ENCODE data around the gene CDH4. TPM values are rescaled to one million over a fixed set of nuclear protein-coding genes. Genes with fewer than 3 reads are reported as not detected.

CDH4 gene
- total and polyA plus RNA-seq, 2 donors (not counting 1 experiment from before 2014, with no cell fraction given): not detected

- no peak overlapping the region for H2AFZ ChIP-seq (ENCODE audit: insufficient read depth, low read depth, low read length, poor library complexity, severe bottlenecking)
- H3K9me3 ChIP-seq (ENCODE audit: control extremely low read depth in 1 of 3, control insufficient read depth in 2 of 3, insufficient read depth in 1 of 3, low read length in 2 of 3): peaks cover 0 to 8% (median 4%) of the 10 kb centered on the region in 3 donors
- no peak overlapping the region for H3K27ac ChIP-seq (ENCODE audit: low read length in 2 of 2)
- intact Hi-C loops (cut with micrococcal nuclease): no loop called here
- H3K9me3 Mint-ChIP-seq (ENCODE audit: insufficient read depth): no peaks in the 10 kb centered on the region
- H3K27me3 ChIP-seq (replicated peaks in 1 of 4; ENCODE audit: control extremely low read depth in 1 of 4, control insufficient read depth in 3 of 4, insufficient read depth in 4 of 4, low read length in 3 of 4): no peaks in the 10 kb centered on the region
- ChIA-PET POLR2A (no interaction called here), CTCF (no interaction called here)
- no peak overlapping the region for H3K27ac Mint-ChIP-seq
- WGBS (ENCODE audit: insufficient coverage): 90% methylated on average over 14 of the region's 14 CpGs
- peaks cover 13% of the 10 kb centered on the region for H3K4me1 Mint-ChIP-seq
- no peak overlapping the region for H3K4me3 ChIP-seq (ENCODE audit: control extremely low read depth in 1 of 5, extremely low read depth in 1 of 5, insufficient read depth in 1 of 5, low read depth in 2 of 5, low read length in 4 of 5)
- H3K4me1 ChIP-seq (ENCODE audit: control insufficient read depth in 2 of 2, insufficient read depth in 2 of 2, low read length in 2 of 2): peaks cover 3 to 8% of the 10 kb centered on the region in 2 donors
- H3K79me2 ChIP-seq (ENCODE audit: control insufficient read depth, insufficient read depth, low read length): no peaks in the 10 kb centered on the region
- no peak for DNase-seq
- no peaks in the 10 kb centered on the region for H3K36me3 ChIP-seq (replicated peaks in 1 of 2; ENCODE audit: control extremely low read depth in 1 of 2, control insufficient read depth in 1 of 2, extremely low read depth in 1 of 2, insufficient read depth in 2 of 2, low read length in 1 of 2)
- ATAC-seq (ENCODE audit: low read depth): no peak
- no peak overlapping the region for H3K9ac ChIP-seq (ENCODE audit: low read length)
- H3K27me3 Mint-ChIP-seq: no peaks in the 10 kb centered on the region
- TF ChIP-seq CTCF (IDR thresholded peaks at IDR 0.05): no peak
- TF ChIP-seq EZH2 (IDR thresholded peaks at IDR 0.05; ENCODE audit: borderline replicate concordance, insufficient read depth, low read depth, low read length, poor library complexity, severe bottlenecking): no peak
- H3K4me3 Mint-ChIP-seq: no peak overlapping the region
- no peaks in the 10 kb centered on the region for H4K20me1 ChIP-seq (ENCODE audit: control insufficient read depth, insufficient read depth, low read length, poor library complexity, severe bottlenecking)
- H3K4me2 ChIP-seq (replicated peaks; ENCODE audit: low read depth, low read length, poor library complexity, severe bottlenecking): no peak overlapping the region
Measured at GRCh38 chr20:61909821-61910220, 657.8 kb downstream of the CDH4 start.

GRCh38 chr20:61911824-61912223, 659.8 kb downstream of the CDH4 start:
- H4K20me1 ChIP-seq (ENCODE audit: control insufficient read depth, insufficient read depth, low read length, poor library complexity, severe bottlenecking): no peaks in the 10 kb centered on the region
- ATAC-seq (ENCODE audit: low read depth): no peak
- H3K9me3 ChIP-seq (ENCODE audit: control extremely low read depth in 1 of 3, control insufficient read depth in 2 of 3, insufficient read depth in 1 of 3, low read length in 2 of 3): peaks cover 0 to 8% (median 4%) of the 10 kb centered on the region in 3 donors
- CTCF ChIA-PET: interaction anchor here (1.8 kb wide), 1 partner anchor 25 kb away, joined by 4 read pairs; no protein-coding TSS in a partner anchor
- no peaks in the 10 kb centered on the region for H3K9me3 Mint-ChIP-seq (ENCODE audit: insufficient read depth)
- no peak overlapping the region for H2AFZ ChIP-seq (ENCODE audit: insufficient read depth, low read depth, low read length, poor library complexity, severe bottlenecking)
- no peak overlapping the region for H3K4me3 Mint-ChIP-seq
- H3K9ac ChIP-seq (ENCODE audit: low read length): no peak overlapping the region
- H3K27me3 Mint-ChIP-seq: peaks cover 2% of the 10 kb centered on the region
- H3K36me3 ChIP-seq (replicated peaks in 1 of 2; ENCODE audit: control extremely low read depth in 1 of 2, control insufficient read depth in 1 of 2, extremely low read depth in 1 of 2, insufficient read depth in 2 of 2, low read length in 1 of 2): no peaks in the 10 kb centered on the region
- no peak for DNase-seq
- peaks cover 13% of the 10 kb centered on the region for H3K4me1 Mint-ChIP-seq
- no peaks in the 10 kb centered on the region for H3K27me3 ChIP-seq (replicated peaks in 1 of 4; ENCODE audit: control extremely low read depth in 1 of 4, control insufficient read depth in 3 of 4, insufficient read depth in 4 of 4, low read length in 3 of 4)
- POLR2A ChIA-PET: no interaction called here
- intact Hi-C loops (cut with micrococcal nuclease): no loop called here
- H3K79me2 ChIP-seq (ENCODE audit: control insufficient read depth, insufficient read depth, low read length): no peaks in the 10 kb centered on the region
- H3K4me3 ChIP-seq (ENCODE audit: control extremely low read depth in 1 of 5, extremely low read depth in 1 of 5, insufficient read depth in 1 of 5, low read depth in 2 of 5, low read length in 4 of 5): no peak overlapping the region
- TF ChIP-seq EZH2 (IDR thresholded peaks at IDR 0.05; ENCODE audit: borderline replicate concordance, insufficient read depth, low read depth, low read length, poor library complexity, severe bottlenecking) (no peak), CTCF (IDR thresholded peaks at IDR 0.05) (no peak)
- H3K4me1 ChIP-seq (ENCODE audit: control insufficient read depth in 2 of 2, insufficient read depth in 2 of 2, low read length in 2 of 2): peaks cover 3 to 8% of the 10 kb centered on the region in 2 donors
- no peak overlapping the region for H3K4me2 ChIP-seq (replicated peaks; ENCODE audit: low read depth, low read length, poor library complexity, severe bottlenecking)
- H3K27ac ChIP-seq (ENCODE audit: low read length in 2 of 2): no peak overlapping the region
- no peak overlapping the region for H3K27ac Mint-ChIP-seq
- 78% methylated on average over 3 of the region's 7 CpGs for WGBS (ENCODE audit: insufficient coverage)

Data from B cell (primary cell).